Naive thymus-derived CD8-positive, alpha-beta T cell (primary cell): ENCODE results near the gene SEC14L6. TPM values are rescaled to one million over a fixed set of nuclear protein-coding genes. Genes with fewer than 3 reads are reported as not detected.
A peak's percentile ranks its signal among the peaks of the same experiment; 100 is the strongest.
"Not testable (repeated sequence)": the region's sequence is repeated elsewhere in the genome, so short reads cannot be mapped to it uniquely, and the experiment has no call there.

Experiments
- ATAC-seq, 2 donors: fragments of 150-1000 bp; cut with Tn5 transposase in 1 of 2; sonication (Bioruptor Pico), chemical (Tn5 transposase) in 1 of 2; 1 replicate in 1 of 2; 2 replicates in 1 of 2; pipeline ENCODE4 v1.10.0; 2021; ENCODE audit warnings: mild to moderate bottlenecking in 2 of 2, moderate library complexity in 2 of 2
- POLR2A ChIA-PET: fragments of 350-600 bp; sonication (Branson Sonifier 250); formaldehyde crosslinking; loops from one replicate; lab custom pipeline; 2021; ENCODE audit warnings: antibody characterized with exemption; lab: Charles Lee
- DNase-seq, 10 donors: peaks; one replicate each; pipeline versions ENCODE4 v3.0.0 to v3.0.0-alpha.2; 2020 to 2022
- H3K27ac Mint-ChIP-seq, 10 donors: one replicate each; pipeline ENCODE4 v1.8.0; 2020 to 2022; ENCODE audit warnings: mild to moderate bottlenecking in 10 of 10, mixed read lengths in 10 of 10, moderate library complexity in 4 of 10, inconsistent platforms in 1 of 10
- H3K27me3 Mint-ChIP-seq, 5 donors: one replicate each; pipeline ENCODE4 v1.8.0; 2021 to 2022; ENCODE audit warnings: mixed read lengths in 5 of 5
- H3K36me3 Mint-ChIP-seq, 3 donors: one replicate each; pipeline ENCODE4 v1.8.0; 2020 to 2022; ENCODE audit warnings: mixed read lengths in 3 of 3, mild to moderate bottlenecking in 2 of 3, inconsistent platforms in 1 of 3
- H3K4me1 Mint-ChIP-seq, 4 donors: one replicate each; pipeline ENCODE4 v1.8.0; 2021 to 2022; ENCODE audit warnings: mixed read lengths in 4 of 4
- H3K4me3 Mint-ChIP-seq, 10 donors: one replicate each; pipeline ENCODE4 v1.8.0; 2020 to 2022; ENCODE audit warnings: mild to moderate bottlenecking in 10 of 10, mixed read lengths in 10 of 10, moderate library complexity in 6 of 10, inconsistent platforms in 1 of 10
- H3K9me3 Mint-ChIP-seq, 9 donors: one replicate each; pipeline ENCODE4 v1.8.0; 2020 to 2022; ENCODE audit warnings: mixed read lengths in 9 of 9, mild to moderate bottlenecking in 3 of 9, inconsistent platforms in 1 of 9, moderate library complexity in 1 of 9
- polyA plus RNA-seq, 3 donors: library from polyadenylated mRNA; unstranded; fragments of 300-500 nt; fragmentation: Illumina TruSeq; gene quantifications; one replicate each; pipeline ENCODE4 v1.2.3, GENCODE V29; 2021
- total RNA-seq, 8 experiments: library from RNA in 2 of 8; stranded (reverse) in 2 of 8; gene quantifications; one replicate each; pipeline ENCODE4 v1.2.3 and lab custom pipeline; 2021 to 2026

The SEC14L6 gene
- total and polyA plus RNA-seq, 5 experiments from 2014 or later: not detected

- DNase-seq (peak in 1 of 10 donors; percentile 40), ATAC-seq (no peak)
- H3K27ac Mint-ChIP-seq: peak overlapping the region in 3 of 10 donors; percentile 13 to 79 (median 74)
- no peaks in the 10 kb centered on the region for H3K9me3 Mint-ChIP-seq
- H3K4me3 Mint-ChIP-seq: peak overlapping the region in 4 of 10 donors; percentile 8 to 41 (median 21)
- H3K36me3 Mint-ChIP-seq: peaks cover 0 to 47% (median 38%) of the 10 kb centered on the region in 3 donors
- H3K27me3 Mint-ChIP-seq: no peaks in the 10 kb centered on the region
- H3K4me1 Mint-ChIP-seq: peaks cover 5 to 15% (median 6%) of the 10 kb centered on the region in 4 donors
- POLR2A ChIA-PET: interaction anchor here (1.0 kb wide), 1 partner anchor 9 kb away, joined by 3 read pairs; no protein-coding TSS in a partner anchor
Observed at GRCh38 chr22:30574997-30575671, 28.6 kb upstream of the SEC14L6 start.

- H3K4me3 Mint-ChIP-seq: peak within 1 kb of the TSS in 4 of 10 donors; percentile 8 to 41 (median 21)
- POLR2A ChIA-PET: interaction anchor here (1.0 kb wide), 1 partner anchor 9 kb away, joined by 3 read pairs; no protein-coding TSS in a partner anchor
Observed at GRCh38 chr22:30574095-30574981, 27.8 kb upstream of the SEC14L6 start, which contains the start of gene GAL3ST1. Gene GAL3ST1, minus strand, starts transcription at chr22:30574665. Its CDS starts 17,273 bp downstream, at chr22:30557392.

GRCh38 chr22:30573594-30574094, 27.1 kb upstream of the SEC14L6 start:
- H3K36me3 Mint-ChIP-seq: peaks cover 0 to 32% (median 23%) of the 10 kb centered on the region in 3 donors
- ATAC-seq (no peak), DNase-seq (no peak)
- peak overlapping the region in 2 of 10 donors; percentile 53 to 56 for H3K27ac Mint-ChIP-seq
- no peaks in the 10 kb centered on the region for H3K9me3 Mint-ChIP-seq
- H3K27me3 Mint-ChIP-seq: peaks cover 0 to 4% (median 0%) of the 10 kb centered on the region in 5 donors
- H3K4me1 Mint-ChIP-seq: peaks cover 6 to 15% (median 7%) of the 10 kb centered on the region in 4 donors
- H3K4me3 Mint-ChIP-seq: no peak overlapping the region
- POLR2A ChIA-PET: no interaction called here

More at GRCh38 chr22:30574095-30574981, 27.8 kb upstream of the SEC14L6 start, which contains the start of gene GAL3ST1:
- Mint-ChIP-seq H3K4me1 (peaks cover 6 to 15% (median 7%) of the 10 kb centered on the region in 4 donors), H3K9me3 (no peaks in the 10 kb centered on the region), H3K27me3 (peaks cover 0 to 1% (median 0%) of the 10 kb centered on the region in 5 donors), H3K36me3 (peaks cover 0 to 39% (median 30%) of the 10 kb centered on the region in 3 donors), H3K27ac (peak within 1 kb of the TSS in 3 of 10 donors; percentile 13 to 79 (median 74))
- DNase-seq (no peak), ATAC-seq (peak in 1 of 2 donors; percentile 28)

- peaks cover 6 to 15% (median 7%) of the 10 kb centered on the region in 4 donors for H3K4me1 Mint-ChIP-seq
- DNase-seq (no peak), ATAC-seq (no peak)
- peaks cover 0 to 26% (median 20%) of the 10 kb centered on the region in 3 donors for H3K36me3 Mint-ChIP-seq
- no peak overlapping the region for H3K4me3 Mint-ChIP-seq
- peaks cover 0 to 7% (median 0%) of the 10 kb centered on the region in 5 donors for H3K27me3 Mint-ChIP-seq
- peak overlapping the region in 2 of 10 donors; percentile 16 to 53 for H3K27ac Mint-ChIP-seq
- H3K9me3 Mint-ChIP-seq: no peaks in the 10 kb centered on the region
- POLR2A ChIA-PET: no interaction called here
Observed at GRCh38 chr22:30572840-30573593, 26.5 kb upstream of the SEC14L6 start.

- POLR2A ChIA-PET: no interaction called here
- H3K4me1 Mint-ChIP-seq: peaks cover 6 to 15% (median 7%) of the 10 kb centered on the region in 4 donors
- DNase-seq: no peak
- peaks cover 0 to 18% (median 12%) of the 10 kb centered on the region in 3 donors for H3K36me3 Mint-ChIP-seq
- H3K4me3 Mint-ChIP-seq: no peak overlapping the region
- H3K27ac Mint-ChIP-seq: peak overlapping the region in 2 of 10 donors; percentile 6 to 16
- no peaks in the 10 kb centered on the region for H3K9me3 Mint-ChIP-seq
- ATAC-seq: no peak
- H3K27me3 Mint-ChIP-seq: peaks cover 0 to 13% (median 0%) of the 10 kb centered on the region in 5 donors
Observed at GRCh38 chr22:30572210-30572609, 25.7 kb upstream of the SEC14L6 start.

GRCh38 chr22:30569674-30570202, 23.2 kb upstream of the SEC14L6 start:
- POLR2A ChIA-PET: no interaction called here
- Mint-ChIP-seq H3K27ac (no peak overlapping the region), H3K27me3 (peaks cover 0 to 17% (median 0%) of the 10 kb centered on the region in 5 donors), H3K36me3 (no peaks in the 10 kb centered on the region), H3K4me3 (no peak overlapping the region), H3K9me3 (no peaks in the 10 kb centered on the region), H3K4me1 (peaks cover 0 to 6% (median 1%) of the 10 kb centered on the region in 4 donors)
- DNase-seq (no peak), ATAC-seq (no peak)

- DNase-seq (no peak), ATAC-seq (no peak)
- peaks cover 0 to 17% (median 0%) of the 10 kb centered on the region in 5 donors for H3K27me3 Mint-ChIP-seq
- POLR2A ChIA-PET: no interaction called here
- peak overlapping the region in 1 of 10 donors; percentile 63 for H3K27ac Mint-ChIP-seq
- no peaks in the 10 kb centered on the region for H3K36me3 Mint-ChIP-seq
- H3K4me1 Mint-ChIP-seq: peaks cover 0 to 3% (median under 1%) of the 10 kb centered on the region in 4 donors
- no peak overlapping the region for H3K4me3 Mint-ChIP-seq
- no peaks in the 10 kb centered on the region for H3K9me3 Mint-ChIP-seq
Observed at GRCh38 chr22:30568137-30568805, 21.7 kb upstream of the SEC14L6 start.

GRCh38 chr22:30567277-30567676, 20.7 kb upstream of the SEC14L6 start:
- H3K36me3 Mint-ChIP-seq, ATAC-seq, POLR2A ChIA-PET, H3K9me3 Mint-ChIP-seq, H3K4me3 Mint-ChIP-seq, DNase-seq, H3K4me1 Mint-ChIP-seq: not testable (repeated sequence)
- Mint-ChIP-seq H3K27ac (peak overlapping the region in 1 of 10 donors; percentile 6), H3K27me3 (peaks cover 0 to 17% (median 0%) of the 10 kb centered on the region in 5 donors)

- POLR2A ChIA-PET: interaction anchor here (0.7 kb wide), 1 partner anchor 954 kb away, joined by 3 read pairs; no protein-coding TSS in a partner anchor
- no peak overlapping the region for H3K27ac Mint-ChIP-seq
- H3K4me1 Mint-ChIP-seq: peaks cover 0 to 3% (median 0%) of the 10 kb centered on the region in 4 donors
Observed at GRCh38 chr22:30566125-30566524, 19.6 kb upstream of the SEC14L6 start.

GRCh38 chr22:30565341-30565740, 18.8 kb upstream of the SEC14L6 start:
- DNase-seq (no peak), ATAC-seq (no peak)
- H3K9me3 Mint-ChIP-seq: no peaks in the 10 kb centered on the region
- no peak overlapping the region for H3K4me3 Mint-ChIP-seq
- no peak overlapping the region for H3K27ac Mint-ChIP-seq
- H3K27me3 Mint-ChIP-seq: peaks cover 0 to 17% (median 0%) of the 10 kb centered on the region in 5 donors
- POLR2A ChIA-PET: interaction anchor here (0.5 kb wide), 1 partner anchor 418 kb away, joined by 5 read pairs; no protein-coding TSS in a partner anchor
- peaks cover 0 to 1% (median 0%) of the 10 kb centered on the region in 4 donors for H3K4me1 Mint-ChIP-seq
- no peaks in the 10 kb centered on the region for H3K36me3 Mint-ChIP-seq

More at GRCh38 chr22:30566125-30566524, 19.6 kb upstream of the SEC14L6 start:
- Mint-ChIP-seq H3K27me3 (peaks cover 0 to 17% (median 0%) of the 10 kb centered on the region in 5 donors), H3K36me3 (no peaks in the 10 kb centered on the region), H3K4me3 (no peak overlapping the region), H3K9me3 (no peaks in the 10 kb centered on the region)
- ATAC-seq (no peak), DNase-seq (no peak)

- POLR2A ChIA-PET: no interaction called here
- H3K27ac Mint-ChIP-seq: no peak overlapping the region
Observed at GRCh38 chr22:30564761-30565119, 18.2 kb upstream of the SEC14L6 start.

More at GRCh38 chr22:30564761-30565119, 18.2 kb upstream of the SEC14L6 start:
- Mint-ChIP-seq H3K4me3 (no peak overlapping the region), H3K4me1 (peaks cover 0 to 1% (median 0%) of the 10 kb centered on the region in 4 donors), H3K9me3 (no peaks in the 10 kb centered on the region), H3K36me3 (no peaks in the 10 kb centered on the region), H3K27me3 (peaks cover 0 to 17% (median 0%) of the 10 kb centered on the region in 5 donors)
- no peak for DNase-seq
- ATAC-seq: no peak
